Naive thymus-derived CD4-positive, alpha-beta T cell (primary cell): ENCODE results near the gene FAM81B. TPM values are rescaled to one million over a fixed set of nuclear protein-coding genes. Genes with fewer than 3 reads are reported as not detected.

Experiments
- ATAC-seq: fragments of 150-1000 bp; cut with Tn5 transposase; 2 replicates; pipeline ENCODE4 v1.10.0; 2021; ENCODE audit warnings: mild to moderate bottlenecking, moderate library complexity
- CTCF ChIA-PET: fragments of 350-600 bp; sonication (Branson Sonifier 250); formaldehyde crosslinking; loops from one replicate; lab custom pipeline; 2021; ENCODE audit warnings: antibody characterized with exemption; lab: Charles Lee
- POLR2A ChIA-PET: fragments of 350-600 bp; sonication (Branson Sonifier 250); formaldehyde crosslinking; loops from one replicate; lab custom pipeline; 2021; ENCODE audit warnings: antibody characterized with exemption, inconsistent platforms; lab: Charles Lee
- DNase-seq, 9 donors: peaks; one replicate each; pipeline versions ENCODE4 v3.0.0 to v3.0.0-alpha.2; 2020 to 2022; ENCODE audit warnings: mixed read lengths in 1 of 9
- H3K27ac ChIP-seq: one replicate; pipeline ENCODE4 v1.7.0; 2013; ENCODE audit warnings: mild to moderate bottlenecking, low read depth, low read length, moderate library complexity
- H3K27me3 ChIP-seq, 2 donors: one replicate each; pipeline ENCODE4 v1.7.0; 2013; ENCODE audit warnings: low read length in 2 of 2, mild to moderate bottlenecking in 2 of 2, moderate library complexity in 2 of 2; ENCODE audit not compliant: control insufficient read depth in 2 of 2, insufficient read depth in 2 of 2
- H3K36me3 ChIP-seq, 3 experiments: 1 replicate in 2 of 3; 2 replicates in 1 of 3; pipeline ENCODE4 v1.7.0; 2013; ENCODE audit warnings: low read length in 3 of 3, mild to moderate bottlenecking in 3 of 3, moderate library complexity in 1 of 3; ENCODE audit not compliant: insufficient read depth in 3 of 3, control insufficient read depth in 2 of 3
- H3K4me1 ChIP-seq, 2 donors: one replicate each; pipeline ENCODE4 v1.7.0; 2013; ENCODE audit warnings: low read length in 2 of 2, mild to moderate bottlenecking in 2 of 2, moderate library complexity in 1 of 2; ENCODE audit not compliant: control insufficient read depth in 2 of 2, insufficient read depth in 2 of 2
- H3K4me3 ChIP-seq: 2 replicates; pipeline ENCODE4 v1.7.0; 2013; ENCODE audit warnings: mild to moderate bottlenecking, low read length
- H3K9me3 ChIP-seq, 3 experiments: 1 replicate in 2 of 3; 2 replicates in 1 of 3; pipeline ENCODE4 v1.7.0; 2013; ENCODE audit warnings: low read length in 3 of 3; ENCODE audit not compliant: control insufficient read depth in 2 of 3
- H3K27ac Mint-ChIP-seq, 9 donors: one replicate each; pipeline ENCODE4 v1.8.0; 2020 to 2022; ENCODE audit warnings: mixed read lengths in 9 of 9, mild to moderate bottlenecking in 8 of 9, moderate library complexity in 5 of 9, inconsistent platforms in 2 of 9
- H3K27me3 Mint-ChIP-seq, 5 donors: one replicate each; pipeline ENCODE4 v1.8.0; 2021 to 2022; ENCODE audit warnings: mixed read lengths in 5 of 5, mild to moderate bottlenecking in 1 of 5
- H3K36me3 Mint-ChIP-seq, 5 donors: one replicate each; pipeline ENCODE4 v1.8.0; 2020 to 2022; ENCODE audit warnings: mixed read lengths in 5 of 5, mild to moderate bottlenecking in 3 of 5, inconsistent platforms in 1 of 5
- H3K4me1 Mint-ChIP-seq, 7 donors: one replicate each; pipeline ENCODE4 v1.8.0; 2020 to 2022; ENCODE audit warnings: mixed read lengths in 7 of 7, mild to moderate bottlenecking in 3 of 7, inconsistent platforms in 1 of 7
- H3K4me3 Mint-ChIP-seq, 10 donors: one replicate each; pipeline ENCODE4 v1.8.0; 2020 to 2022; ENCODE audit warnings: mild to moderate bottlenecking in 10 of 10, mixed read lengths in 10 of 10, moderate library complexity in 6 of 10, inconsistent platforms in 2 of 10
- H3K9me3 Mint-ChIP-seq, 11 donors: one replicate each; pipeline ENCODE4 v1.8.0; 2020 to 2022; ENCODE audit warnings: mixed read lengths in 11 of 11, mild to moderate bottlenecking in 4 of 11, inconsistent platforms in 1 of 11, moderate library complexity in 1 of 11
- intact Hi-C, 2 donors: fragments of 100-400 bp; cut with micrococcal nuclease; formaldehyde crosslinking; loops; one replicate each; pipeline ENCODE4 v1.15.1; 2023
- polyA plus RNA-seq, 2 donors: library from polyadenylated mRNA; unstranded; fragments of 300-500 nt; fragmentation: Illumina TruSeq; gene quantifications; one replicate each; pipeline ENCODE4 v1.2.3, GENCODE V29; 2021
- total RNA-seq, 6 experiments: library from RNA in 5 of 6; stranded (reverse) in 5 of 6; gene quantifications; 1 replicate in 5 of 6; 2 replicates in 1 of 6; pipeline ENCODE4 v1.2.3 and lab custom pipeline; 2021 to 2026

Gene FAM81B
- total and polyA plus RNA-seq, 7 experiments from 2014 or later = not detected

DNA sequence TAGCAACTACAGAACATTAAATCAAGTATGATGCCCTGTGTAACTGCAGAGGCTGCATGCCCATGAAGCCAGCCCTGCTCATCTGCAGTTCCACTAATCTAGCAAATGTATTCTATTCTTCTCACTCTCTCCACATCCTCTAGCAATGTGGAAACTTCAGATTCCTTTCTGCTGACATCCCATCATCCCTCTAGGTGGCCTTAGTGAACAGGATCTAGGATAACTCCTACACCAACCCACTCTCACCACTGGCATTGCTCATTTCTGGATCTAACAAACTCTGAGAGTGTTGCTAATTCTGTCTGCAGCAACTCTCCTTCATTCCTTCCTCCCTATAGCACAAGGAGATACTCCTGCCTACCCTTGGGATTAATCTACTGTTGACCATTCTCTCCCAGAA, 80.8 kb downstream of the FAM81B start:
- ATAC-seq (no peak), DNase-seq (no peak)
- Histone ChIP-seq H3K27me3 (no peaks in the 10 kb centered on the region), H3K27ac (no peak overlapping the region), H3K4me3 (no peak overlapping the region), H3K36me3 (peaks cover 0 to 42% (median 11%) of the 10 kb centered on the region in 3 experiments), H3K4me1 (no peaks in the 10 kb centered on the region), H3K9me3 (no peaks in the 10 kb centered on the region)
- H3K4me3 Mint-ChIP-seq = no peak overlapping the region
- peaks cover 0 to 9% (median 0%) of the 10 kb centered on the region in 7 donors for H3K4me1 Mint-ChIP-seq
- ChIA-PET CTCF (no interaction called here), POLR2A (no interaction called here)
- H3K27me3 Mint-ChIP-seq = no peaks in the 10 kb centered on the region
- intact Hi-C loops = no loop called here
- peaks cover 20 to 70% (median 53%) of the 10 kb centered on the region in 5 donors for H3K36me3 Mint-ChIP-seq
- H3K27ac Mint-ChIP-seq = peak overlapping the region in 4 of 9 donors; percentile 5 to 60 (median 47)
- peaks cover 0 to 5% (median 0%) of the 10 kb centered on the region in 11 donors for H3K9me3 Mint-ChIP-seq

DNA sequence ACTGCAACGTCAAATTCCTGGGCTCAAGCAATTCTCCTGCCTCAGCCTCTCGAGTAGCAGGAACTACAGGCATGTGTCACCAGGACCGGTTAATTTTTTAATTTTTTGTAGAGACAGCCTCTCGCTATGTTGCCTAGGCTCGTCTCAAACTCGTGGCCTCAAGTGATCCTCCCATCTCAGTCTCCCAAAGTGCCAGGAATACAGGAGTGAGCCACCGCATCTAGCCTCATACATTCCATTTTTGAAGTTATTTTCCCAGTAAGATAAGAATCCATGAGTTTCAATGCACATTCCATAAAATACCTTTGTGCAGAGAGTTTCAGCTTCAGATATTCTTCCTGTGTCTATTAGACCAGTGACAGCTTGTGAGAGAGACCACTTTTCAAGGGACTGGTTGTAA, 93.3 kb downstream of the FAM81B start:
- Histone ChIP-seq H3K27me3 (no peaks in the 10 kb centered on the region), H3K27ac (no peak overlapping the region), H3K9me3 (peaks cover 0 to 14% (median 0%) of the 10 kb centered on the region in 3 experiments), H3K4me1 (no peaks in the 10 kb centered on the region), H3K36me3 (peaks cover 5 to 79% (median 16%) of the 10 kb centered on the region in 3 experiments), H3K4me3 (no peak overlapping the region)
- CTCF ChIA-PET = no interaction called here
- peaks cover 10 to 29% (median 20%) of the 10 kb centered on the region in 11 donors for H3K9me3 Mint-ChIP-seq
- intact Hi-C loops = no loop called here
- H3K4me1 Mint-ChIP-seq = peaks cover 0 to 7% (median 2%) of the 10 kb centered on the region in 7 donors
- no peaks in the 10 kb centered on the region for H3K27me3 Mint-ChIP-seq
- POLR2A ChIA-PET = no interaction called here
- DNase-seq (no peak), ATAC-seq (no peak)
- H3K36me3 Mint-ChIP-seq = peaks cover 37 to 86% (median 72%) of the 10 kb centered on the region in 5 donors
- H3K4me3 Mint-ChIP-seq = no peak overlapping the region
- H3K27ac Mint-ChIP-seq = no peak overlapping the region

DNA sequence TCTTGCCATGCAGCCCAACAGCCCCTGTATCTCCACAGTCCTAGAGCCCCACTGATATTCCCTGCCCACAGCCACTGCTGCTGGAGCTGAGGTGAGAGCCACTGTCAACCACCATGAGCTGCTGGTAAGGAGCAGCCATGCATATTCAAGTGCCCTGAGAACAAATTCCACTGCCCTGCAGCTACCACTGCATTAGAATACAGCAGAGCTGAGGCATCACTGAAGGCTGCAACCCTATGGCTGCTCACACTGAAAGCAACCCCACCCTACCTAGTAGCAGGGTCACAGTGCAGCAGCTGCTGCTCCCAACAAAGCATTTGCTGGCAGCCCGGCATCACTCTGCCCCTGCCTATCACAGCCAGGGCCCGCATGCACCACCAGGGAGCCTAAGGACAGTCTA, 95.0 kb downstream of the FAM81B start:
- peaks cover 33 to 88% (median 75%) of the 10 kb centered on the region in 5 donors for H3K36me3 Mint-ChIP-seq
- peaks cover 12 to 80% (median 21%) of the 10 kb centered on the region in 3 experiments for H3K36me3 ChIP-seq
- POLR2A ChIA-PET = interaction anchor here (0.6 kb wide), 1 partner anchor 249 kb away, joined by 3 read pairs; no protein-coding TSS in a partner anchor

DNA sequence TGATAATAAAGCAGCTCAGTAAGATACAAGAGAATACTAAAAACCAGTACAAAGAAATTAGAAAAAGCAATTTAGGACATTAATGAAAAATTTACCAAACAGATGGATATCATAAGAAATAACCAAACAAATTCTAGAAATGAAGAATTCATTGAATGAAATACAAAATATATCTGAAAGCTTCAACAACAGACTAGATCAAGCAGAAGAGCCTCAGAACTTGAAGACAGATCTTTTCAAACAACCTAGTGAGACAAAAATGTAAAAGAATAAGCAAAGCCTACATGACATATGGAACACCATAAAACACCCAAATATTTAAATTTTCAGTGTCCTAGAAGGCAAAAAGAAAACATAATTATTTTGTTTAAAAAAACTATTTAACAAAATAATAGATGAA, 96.7 kb downstream of the FAM81B start:
- DNase-seq (no peak), ATAC-seq (no peak)
- H3K36me3 ChIP-seq = peaks cover 12 to 75% (median 18%) of the 10 kb centered on the region in 3 experiments
- Mint-ChIP-seq H3K27ac (no peak overlapping the region), H3K9me3 (peaks cover 10 to 26% (median 21%) of the 10 kb centered on the region in 11 donors), H3K27me3 (no peaks in the 10 kb centered on the region), H3K4me1 (peaks cover 0 to 7% (median 0%) of the 10 kb centered on the region in 7 donors), H3K4me3 (no peak overlapping the region), H3K36me3 (peaks cover 29 to 86% (median 76%) of the 10 kb centered on the region in 5 donors)
- intact Hi-C loops = no loop called here
- H3K4me3 ChIP-seq = no peak overlapping the region
- peaks cover 0 to 14% (median 0%) of the 10 kb centered on the region in 3 experiments for H3K9me3 ChIP-seq
- ChIA-PET CTCF (no interaction called here), POLR2A (no interaction called here)
- no peaks in the 10 kb centered on the region for H3K4me1 ChIP-seq
- no peaks in the 10 kb centered on the region for H3K27me3 ChIP-seq
- no peak overlapping the region for H3K27ac ChIP-seq

More for the DNA sequence above, 95.0 kb downstream of the FAM81B start:
- Histone ChIP-seq H3K27me3 (no peaks in the 10 kb centered on the region), H3K9me3 (peaks cover 0 to 14% (median 0%) of the 10 kb centered on the region in 3 experiments), H3K4me3 (no peak overlapping the region), H3K27ac (no peak overlapping the region), H3K4me1 (no peaks in the 10 kb centered on the region)
- Mint-ChIP-seq H3K4me3 (no peak overlapping the region), H3K27me3 (no peaks in the 10 kb centered on the region), H3K4me1 (peaks cover 0 to 7% (median 0%) of the 10 kb centered on the region in 7 donors), H3K27ac (no peak overlapping the region), H3K9me3 (peaks cover 11 to 26% (median 21%) of the 10 kb centered on the region in 11 donors)
- ATAC-seq = no peak
- intact Hi-C loops = no loop called here
- no peak for DNase-seq
- CTCF ChIA-PET = interaction anchor here (0.5 kb wide), 1 partner anchor 295 kb away, joined by 3 read pairs; no protein-coding TSS in a partner anchor

Other genes with a start within 250 kb of the FAM81B start
- gene MCTP1, start 106.3 kb upstream of the FAM81B start, total RNA-seq = 10 to 100 TPM in 1 of 5 experiments, 1 to 10 TPM in 3, not detected in 1; 1.9 to 38.9 (median 4.2) TPM
- gene MCTP1, start 106.3 kb upstream of the FAM81B start, polyA plus RNA-seq = 1 to 10 TPM in 1 of 2 donors, under 1 TPM in 1; 0.75 to 1.2 TPM
- gene SKIC3, start 163.6 kb downstream of the FAM81B start, total RNA-seq = 100 to 1,000 TPM in 1 of 5 experiments, 10 to 100 TPM in 4; 74.6 to 103 (median 81.0) TPM
- gene SKIC3, start 163.6 kb downstream of the FAM81B start, polyA plus RNA-seq = 10 to 100 TPM; 27.6 to 43.1 TPM
- gene ARSK, start 163.7 kb downstream of the FAM81B start, total RNA-seq = 1 to 10 TPM; 2.5 to 8.5 (median 4.5) TPM
- gene ARSK, start 163.7 kb downstream of the FAM81B start, polyA plus RNA-seq = 10 to 100 TPM; 12.1 to 13.3 TPM
- 1 to 10 TPM in 3 of 5 experiments, under 1 TPM in 2; 0.48 to 1.5 (median 1.1) TPM for gene GPR150, start 228.7 kb downstream of the FAM81B start, total RNA-seq
- gene GPR150, start 228.7 kb downstream of the FAM81B start, polyA plus RNA-seq = 1 to 10 TPM; 3.3 to 3.5 TPM